AG04449 (cell line): ENCODE data around the gene TCF7L2.
"Not testable (repeated sequence)": the region's sequence is repeated elsewhere in the genome, so short reads cannot be mapped to it uniquely, and the experiment has no call there.

ENCODE experiments used
- CTCF ChIA-PET: fragments of 350-600 bp; formaldehyde crosslinking; extraction: SDS; loops from one replicate; lab custom pipeline; 2021; ENCODE audit warnings: antibody characterized with exemption; lab: Yijun Ruan, JAX
- POLR2A ChIA-PET: fragments of 400-600, 350-600 bp; formaldehyde crosslinking; extraction: SDS; loops from one replicate; lab custom pipeline; 2020; ENCODE audit warnings: antibody characterized with exemption, inconsistent platforms; lab: Yijun Ruan, JAX
- DNase-seq: peaks from one replicate; pipeline ENCODE4 v3.0.0-alpha.2; 2010; ENCODE audit warnings: low read depth, low spot score
- H3K4me3 ChIP-seq: 2 replicates; pipeline ENCODE4 v1.5.1; 2011; ENCODE audit warnings: low read depth, mild to moderate bottlenecking, control low read depth, low read length
- CTCF ChIP-seq: IDR thresholded peaks from one replicate; pipeline ENCODE4 v1.5.1; 2011; ENCODE audit warnings: mild to moderate bottlenecking, moderate library complexity, low read length, control low read depth, inconsistent platforms; ENCODE audit not compliant: insufficient read depth; ENCODE audit errors: missing control alignments

Gene TCF7L2

DNA sequence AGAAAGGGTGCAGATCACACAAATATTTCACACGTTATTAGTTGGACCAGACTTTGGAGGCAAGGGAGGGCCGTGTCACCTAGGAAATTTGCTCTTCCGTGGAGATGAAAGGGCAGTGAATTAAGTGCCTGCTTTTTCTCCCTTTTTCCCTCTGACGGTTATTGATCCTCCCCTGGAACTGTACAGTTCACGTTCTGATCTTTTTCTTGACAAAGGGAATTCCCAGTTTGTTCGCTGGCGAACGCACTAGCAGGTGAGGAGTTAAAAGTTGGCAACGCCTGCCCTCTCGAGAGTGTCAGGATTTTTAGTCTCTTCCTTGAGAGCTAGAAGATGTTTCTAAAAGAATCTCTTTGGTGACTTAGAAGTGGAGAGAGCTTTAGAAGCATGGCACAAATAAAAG, 111.5 kb downstream of the TCF7L2 start:
- ChIA-PET POLR2A (no interaction called here), CTCF (no interaction called here)
- no peak overlapping the region for H3K4me3 ChIP-seq
- no peak for TF ChIP-seq CTCF
- no peak for DNase-seq

DNA sequence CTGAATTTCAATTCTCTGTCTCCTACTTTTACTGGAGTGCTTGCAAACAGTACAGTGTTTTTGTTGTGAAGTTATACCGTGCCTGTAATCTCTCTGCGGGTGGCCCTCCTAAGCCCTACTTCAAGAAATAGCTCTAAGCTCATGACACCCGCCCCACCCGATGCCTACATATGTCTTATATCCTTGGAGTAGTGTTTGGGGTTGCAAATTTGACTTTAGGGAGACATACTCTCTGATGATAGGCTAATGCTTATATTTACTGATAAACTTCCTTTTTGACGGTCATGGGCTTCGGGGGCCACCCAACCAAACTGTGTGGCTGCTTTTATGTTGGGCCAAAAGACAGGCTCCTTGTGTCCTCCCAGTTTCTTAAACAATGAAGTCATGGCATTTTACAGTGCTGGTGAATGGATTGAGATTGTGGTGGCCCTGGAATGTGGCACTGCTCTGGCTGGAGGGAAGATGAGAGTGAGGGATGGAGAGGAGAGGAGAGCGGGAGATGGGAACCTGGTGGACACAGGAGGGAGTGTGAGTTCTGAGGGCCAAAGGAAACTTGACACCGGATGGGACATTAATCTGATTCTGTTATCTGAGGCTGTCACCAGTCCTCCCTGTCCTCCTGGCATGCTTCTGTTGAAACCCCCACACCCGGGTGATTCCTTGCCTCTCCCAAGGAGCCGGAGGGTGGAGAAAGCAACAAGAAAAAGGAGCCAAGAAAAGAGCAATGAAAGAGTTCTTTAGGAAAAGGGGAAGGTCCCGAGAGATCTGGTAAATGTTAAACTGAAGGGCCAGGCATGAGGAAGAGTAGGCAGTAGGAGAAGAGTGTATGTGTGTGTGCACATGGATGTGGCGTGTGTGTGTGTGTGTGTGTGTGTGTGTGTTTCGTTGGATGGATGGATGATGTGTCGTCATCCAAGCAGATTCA, 113.3 kb downstream of the TCF7L2 start:
- H3K4me3 ChIP-seq: no peak overlapping the region
- TF ChIP-seq CTCF: no peak
- ChIA-PET CTCF (no interaction called here), POLR2A (no interaction called here)
- no peak for DNase-seq

DNA sequence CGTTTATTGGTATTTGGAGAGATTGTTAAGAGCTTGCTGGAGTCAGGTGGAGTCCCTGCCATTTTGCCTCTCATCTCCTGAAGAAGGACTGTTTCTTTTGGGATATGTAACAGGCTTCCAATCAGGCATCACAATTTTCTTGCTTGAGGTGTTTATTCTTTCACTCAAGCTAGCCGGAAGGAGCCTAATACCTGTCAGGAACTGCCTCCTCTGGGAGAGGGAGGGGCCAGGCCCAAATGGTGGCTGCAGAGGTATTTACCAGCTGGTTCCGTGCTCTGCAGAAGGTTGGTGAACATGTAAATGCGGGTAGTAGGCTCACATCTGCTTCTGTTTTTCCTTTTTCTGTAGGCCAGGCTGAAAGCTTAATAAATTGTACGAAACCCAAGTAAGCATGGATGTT, 114.0 kb downstream of the TCF7L2 start:
- TF ChIP-seq CTCF: no peak
- H3K4me3 ChIP-seq: no peak overlapping the region
- CTCF ChIA-PET: interaction anchor here (0.6 to 0.9 kb wide), 4 partner anchors 13 to 588 kb away, joined by 3 read pairs; no protein-coding TSS in a partner anchor
- DNase-seq: no peak
- POLR2A ChIA-PET: no interaction called here

DNA sequence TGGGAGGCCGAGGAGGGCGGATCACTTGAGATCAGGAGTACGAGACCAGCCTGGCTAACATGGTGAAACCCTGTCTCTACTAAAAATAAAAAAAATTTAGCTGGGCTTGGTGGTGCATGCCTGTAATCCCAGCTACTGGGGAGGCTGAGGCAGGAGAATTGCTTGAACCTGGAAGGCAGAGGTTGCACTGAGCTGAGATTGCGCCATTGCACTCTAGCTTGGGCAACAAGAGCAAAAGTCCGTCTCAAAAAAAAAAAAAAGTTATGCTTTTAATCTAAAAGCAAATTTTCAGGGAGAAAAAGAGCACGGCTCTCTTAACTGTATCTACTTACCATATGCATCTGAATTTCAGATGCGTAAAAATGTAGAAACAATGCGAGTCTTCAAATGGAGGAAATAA, 116.1 kb downstream of the TCF7L2 start:
- DNase-seq, H3K4me3 ChIP-seq, POLR2A ChIA-PET: not testable (repeated sequence)
- CTCF ChIA-PET: interaction anchor here (1.3 kb wide), 1 partner anchor 37 kb away, joined by 3 read pairs; no protein-coding TSS in a partner anchor

- ChIA-PET CTCF (interaction anchor here (1.3 kb wide), 1 partner anchor 36 kb away, joined by 3 read pairs; no protein-coding TSS in a partner anchor), POLR2A (no interaction called here)
- no peak overlapping the region for H3K4me3 ChIP-seq
- DNase-seq: no peak
- TF ChIP-seq CTCF: no peak
Measured at GRCh38 chr10:113066561-113067312, 116.7 kb downstream of the TCF7L2 start.

- POLR2A ChIA-PET: no interaction called here
- TF ChIP-seq CTCF: no peak
- no peak for DNase-seq
- H3K4me3 ChIP-seq: no peak overlapping the region
- CTCF ChIA-PET: interaction anchor here (1.3 kb wide), 1 partner anchor 36 kb away, joined by 3 read pairs; no protein-coding TSS in a partner anchor
Measured at GRCh38 chr10:113067501-113067900, 117.5 kb downstream of the TCF7L2 start.
